Glutamatergic neuron (in vitro differentiated cells): Measurements from ENCODE around the gene GCGR. TPM values are rescaled to one million over a fixed set of nuclear protein-coding genes. Genes with fewer than 3 reads are reported as not detected.

ENCODE experiments used
- DNase-seq: peaks from one replicate; pipeline ENCODE4 v3.0.0; 2022
- H3K27ac Mint-ChIP-seq: one replicate; pipeline ENCODE4 v1.8.0; 2020; ENCODE audit warnings: mild to moderate bottlenecking, mixed read lengths, inconsistent platforms; ENCODE audit not compliant: unreplicated experiment
- H3K27me3 Mint-ChIP-seq: one replicate; pipeline ENCODE4 v1.8.0; 2020; ENCODE audit warnings: mild to moderate bottlenecking, moderate library complexity, mixed read lengths, inconsistent platforms; ENCODE audit not compliant: unreplicated experiment
- H3K36me3 Mint-ChIP-seq: one replicate; pipeline ENCODE4 v1.8.0; 2020; ENCODE audit warnings: mild to moderate bottlenecking, mixed read lengths, inconsistent platforms; ENCODE audit not compliant: unreplicated experiment
- H3K4me1 Mint-ChIP-seq: one replicate; pipeline ENCODE4 v1.8.0; 2020; ENCODE audit warnings: mild to moderate bottlenecking, low read depth, mixed read lengths, inconsistent platforms; ENCODE audit not compliant: unreplicated experiment
- H3K4me3 Mint-ChIP-seq: one replicate; pipeline ENCODE4 v1.8.0; 2020; ENCODE audit warnings: mild to moderate bottlenecking, mixed read lengths, inconsistent platforms; ENCODE audit not compliant: unreplicated experiment
- H3K9me3 Mint-ChIP-seq: one replicate; pipeline ENCODE4 v1.8.0; 2020; ENCODE audit warnings: mild to moderate bottlenecking, moderate library complexity, mixed read lengths, inconsistent platforms; ENCODE audit not compliant: unreplicated experiment
- total RNA-seq: library from RNA; stranded (reverse); fragmentation: NEBNext Ultra II Directional; extraction: Animal tissue kit (Norgen Biotek cat#: 25700); gene quantifications from one replicate; pipeline ENCODE4 v1.2.1, GENCODE V29; 2021; ENCODE audit not compliant: unreplicated experiment
- TF ChIP-seq, protein P1 (sequence below): fragments of 200-600 bp; sonication (generic); IDR thresholded peaks from one replicate; pipeline ENCODE4 v1.5.0; 2021; ENCODE audit not compliant: partially characterized antibody, unreplicated experiment

Gene GCGR
- total RNA-seq, 1 donor from 2014 or later: 6.7 TPM

DNA sequence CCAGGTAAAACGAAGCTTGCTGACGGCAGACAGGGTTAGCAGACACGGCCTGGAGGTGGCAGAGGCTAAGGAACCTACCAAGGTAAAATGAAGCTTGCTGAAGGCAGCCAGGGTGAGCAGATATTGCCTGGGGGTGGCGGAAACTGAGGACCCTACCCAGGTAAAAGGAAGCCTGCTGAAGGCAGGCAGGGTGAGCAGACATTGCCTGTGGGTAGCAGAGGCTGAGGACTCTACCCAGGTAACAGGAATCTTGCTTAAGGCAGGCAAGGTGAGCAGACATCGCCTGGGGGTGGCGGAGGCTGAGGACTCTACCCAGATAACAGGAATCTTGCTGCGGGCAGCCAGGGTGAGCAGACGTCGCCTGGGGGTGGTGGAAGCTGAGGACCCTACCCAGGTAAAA, 2.6 kb upstream of the GCGR start:
- H3K36me3 Mint-ChIP-seq: peaks cover 7% of the 10 kb centered on the region

DNA sequence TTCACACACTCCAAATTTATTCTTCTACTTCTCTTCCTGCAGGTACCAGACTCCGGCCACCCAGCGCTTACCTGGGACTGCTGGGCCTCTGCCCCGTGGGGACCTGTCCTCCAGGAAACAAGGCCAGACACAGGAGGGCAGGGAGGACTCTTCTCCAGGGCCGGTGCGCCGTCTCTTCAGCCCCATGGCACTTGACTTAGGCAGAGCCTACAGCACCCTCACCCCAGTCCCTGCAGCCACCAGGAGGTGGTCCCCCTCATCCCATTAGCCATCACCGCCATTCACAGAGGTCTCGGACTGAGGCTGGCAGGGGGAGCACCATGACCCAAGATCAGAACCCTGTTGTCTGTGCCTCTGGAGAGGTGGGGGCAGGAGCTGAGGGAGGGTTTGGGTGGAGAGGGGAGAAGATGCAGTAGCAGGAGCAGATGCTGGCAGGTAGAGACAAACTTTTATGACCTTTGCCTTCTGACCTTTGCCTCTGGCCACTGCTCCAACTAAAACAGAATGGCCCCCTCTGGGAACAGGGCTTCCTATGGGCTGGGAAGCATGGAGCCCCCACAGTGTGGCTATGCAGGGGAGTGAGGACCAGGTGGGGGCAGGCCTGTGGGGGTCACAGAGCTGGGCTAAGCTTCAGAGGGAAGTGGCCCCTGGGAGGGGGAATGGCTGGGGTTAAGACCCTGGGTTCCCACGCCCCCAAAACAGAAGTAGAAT, 1.7 kb upstream of the GCGR start:
- Mint-ChIP-seq H3K27me3 (peaks cover 19% of the 10 kb centered on the region), H3K9me3 (peaks cover 5% of the 10 kb centered on the region), H3K36me3 (peaks cover 7% of the 10 kb centered on the region), H3K4me1 (no peaks in the 10 kb centered on the region), H3K27ac (no peak overlapping the region), H3K4me3 (no peak overlapping the region)
- DNase-seq: no peak
- TF ChIP-seq, protein P1, sequence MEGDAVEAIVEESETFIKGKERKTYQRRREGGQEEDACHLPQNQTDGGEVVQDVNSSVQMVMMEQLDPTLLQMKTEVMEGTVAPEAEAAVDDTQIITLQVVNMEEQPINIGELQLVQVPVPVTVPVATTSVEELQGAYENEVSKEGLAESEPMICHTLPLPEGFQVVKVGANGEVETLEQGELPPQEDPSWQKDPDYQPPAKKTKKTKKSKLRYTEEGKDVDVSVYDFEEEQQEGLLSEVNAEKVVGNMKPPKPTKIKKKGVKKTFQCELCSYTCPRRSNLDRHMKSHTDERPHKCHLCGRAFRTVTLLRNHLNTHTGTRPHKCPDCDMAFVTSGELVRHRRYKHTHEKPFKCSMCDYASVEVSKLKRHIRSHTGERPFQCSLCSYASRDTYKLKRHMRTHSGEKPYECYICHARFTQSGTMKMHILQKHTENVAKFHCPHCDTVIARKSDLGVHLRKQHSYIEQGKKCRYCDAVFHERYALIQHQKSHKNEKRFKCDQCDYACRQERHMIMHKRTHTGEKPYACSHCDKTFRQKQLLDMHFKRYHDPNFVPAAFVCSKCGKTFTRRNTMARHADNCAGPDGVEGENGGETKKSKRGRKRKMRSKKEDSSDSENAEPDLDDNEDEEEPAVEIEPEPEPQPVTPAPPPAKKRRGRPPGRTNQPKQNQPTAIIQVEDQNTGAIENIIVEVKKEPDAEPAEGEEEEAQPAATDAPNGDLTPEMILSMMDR: no peak

More for the DNA sequence above, 2.6 kb upstream of the GCGR start:
- H3K27ac Mint-ChIP-seq: no peak overlapping the region
- DNase-seq: no peak
- no peaks in the 10 kb centered on the region for H3K4me1 Mint-ChIP-seq
- H3K4me3 Mint-ChIP-seq: no peak overlapping the region
- peaks cover 19% of the 10 kb centered on the region for H3K27me3 Mint-ChIP-seq
- TF ChIP-seq, protein P1: no peak
- H3K9me3 Mint-ChIP-seq: peaks cover 5% of the 10 kb centered on the region

DNA sequence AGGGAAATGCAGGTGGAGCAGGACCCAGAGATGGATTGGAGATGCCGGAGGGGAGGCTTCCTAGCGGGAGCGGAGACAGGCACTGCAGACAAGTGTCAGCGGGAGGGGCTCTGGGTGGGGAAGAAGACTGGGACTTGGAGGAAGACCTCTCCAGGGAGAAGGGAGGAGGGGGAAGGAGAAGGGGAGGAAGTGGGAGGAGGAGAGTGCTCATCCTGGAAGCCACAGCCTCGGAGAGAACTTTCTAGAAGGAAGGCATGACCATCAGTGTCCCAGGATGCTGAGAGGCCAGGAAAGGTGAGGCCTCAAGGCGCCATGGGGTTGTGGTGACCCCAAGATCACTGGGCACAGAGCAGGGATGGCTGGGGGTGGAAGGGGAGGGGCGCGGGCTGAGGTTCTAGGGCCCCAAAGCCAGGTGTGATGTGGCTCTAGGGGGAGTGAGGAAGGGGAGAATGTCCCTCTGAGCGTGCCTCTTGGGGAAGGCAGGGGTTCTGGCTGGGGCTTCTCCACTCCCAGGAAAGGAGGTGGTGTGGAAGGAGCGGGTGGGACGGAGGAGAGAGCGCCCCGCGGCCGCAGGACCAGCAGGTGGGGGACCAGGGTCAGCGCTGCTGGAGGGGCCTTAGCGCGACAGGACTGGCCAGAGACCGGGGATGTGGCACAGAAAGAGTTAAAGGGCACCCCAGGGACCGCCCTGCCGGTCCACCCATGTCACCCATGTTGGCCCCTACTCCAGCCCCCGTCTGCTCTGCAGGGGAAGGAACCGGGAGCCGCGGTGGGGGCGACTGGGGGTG, 900 bp upstream of the GCGR start:
- no peak for DNase-seq
- Mint-ChIP-seq H3K4me3 (peak overlapping the region; percentile 32), H3K27ac (no peak overlapping the region), H3K36me3 (peaks cover 7% of the 10 kb centered on the region), H3K9me3 (peaks cover 5% of the 10 kb centered on the region), H3K4me1 (no peaks in the 10 kb centered on the region), H3K27me3 (peaks cover 19% of the 10 kb centered on the region)
- TF ChIP-seq, protein P1: no peak

DNA sequence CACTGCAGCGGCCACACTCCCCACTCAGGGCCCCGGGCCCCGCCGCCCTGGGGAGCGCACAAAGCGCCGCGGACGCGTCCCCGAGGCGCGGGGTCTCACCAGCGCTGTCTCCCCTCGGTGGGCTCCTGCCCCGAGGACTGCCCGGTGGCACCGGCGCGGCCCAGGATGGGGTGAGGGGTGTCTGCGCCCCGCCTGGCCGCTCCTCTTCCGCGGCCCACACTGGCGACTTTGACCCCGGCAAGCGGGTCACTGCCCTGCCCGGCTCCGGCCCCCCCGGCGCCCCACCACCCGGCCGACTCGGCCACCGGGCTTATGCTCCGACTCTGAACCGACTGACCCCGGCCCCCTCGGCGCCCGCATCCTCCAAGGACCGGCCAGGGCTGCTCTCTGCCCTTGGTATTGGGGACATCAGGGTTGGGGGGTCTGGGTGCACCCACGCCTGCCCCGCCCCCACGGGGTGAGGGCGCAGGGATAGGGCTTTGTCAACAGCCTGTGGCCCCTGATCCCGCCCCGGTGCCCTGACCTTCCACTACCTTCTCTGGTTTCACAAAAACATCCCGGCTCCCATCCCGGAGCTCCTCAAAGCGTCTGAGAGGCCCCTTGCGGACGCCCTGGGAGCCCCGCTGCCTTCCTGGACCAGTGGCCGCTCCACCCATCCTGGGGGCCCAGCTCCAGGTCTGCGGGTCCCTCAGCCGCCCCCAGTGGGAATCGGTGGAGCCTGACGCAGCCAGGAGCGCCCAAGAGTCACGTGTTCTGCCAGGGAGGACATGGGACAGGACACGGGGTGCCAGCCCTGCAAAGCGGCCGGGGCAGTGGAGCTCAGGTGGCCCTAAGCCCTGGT, 829 bp downstream of the GCGR start:
- Mint-ChIP-seq H3K27me3 (peaks cover 25% of the 10 kb centered on the region), H3K4me1 (peaks cover 7% of the 10 kb centered on the region), H3K4me3 (no peak overlapping the region), H3K9me3 (peaks cover 11% of the 10 kb centered on the region), H3K36me3 (peaks cover 12% of the 10 kb centered on the region), H3K27ac (no peak overlapping the region)
- DNase-seq: no peak
- TF ChIP-seq, protein P1: no peak
